ENCODE results near the gene SPDYE5. TPM values are rescaled to one million over a fixed set of nuclear protein-coding genes. Genes with fewer than 3 reads are reported as not detected.
A peak's percentile ranks its signal among the peaks of the same experiment; 100 is the strongest.

Gene SPDYE5
- polyA plus RNA-seq, 3 donors = 0.20 TPM; not detected in 2

GRCh38 chr7:75534727-75535307, 42.7 kb downstream of the SPDYE5 start:
- WGBS (ENCODE audit: insufficient coverage) = 36% methylated on average over 2 of the region's 8 CpGs
- Histone ChIP-seq H2AFZ (ENCODE audit: insufficient read depth, low read depth, low read length, poor library complexity, severe bottlenecking) (peak overlapping the region; percentile 74), H3K9me3 (replicated peaks in 1 of 2; ENCODE audit: control insufficient read depth in 1 of 2, insufficient read depth in 1 of 2, low read length in 2 of 2) (no peaks in the 10 kb centered on the region), H3K4me1 (ENCODE audit: control insufficient read depth in 1 of 2, insufficient read depth in 2 of 2, low read length in 2 of 2) (peaks cover 13 to 14% of the 10 kb centered on the region in 2 donors), H4K20me1 (ENCODE audit: insufficient read depth, low read length) (no peaks in the 10 kb centered on the region), H3K4me2 (replicated peaks; ENCODE audit: extremely low read depth, low read length, poor library complexity, severe bottlenecking) (peak overlapping the region; percentile 50), H3K27me3 (ENCODE audit: control insufficient read depth in 2 of 2, insufficient read depth in 2 of 2, low read length in 2 of 2) (no peaks in the 10 kb centered on the region), H3K9ac (ENCODE audit: insufficient read depth, low read length, poor library complexity, severe bottlenecking) (peak overlapping the region; percentile 34), H3K79me2 (ENCODE audit: insufficient read depth, low read length) (no peaks in the 10 kb centered on the region), H3K27ac (ENCODE audit: low read depth in 1 of 2, low read length in 2 of 2) (peak overlapping the region; percentile 83 to 89), H3K36me3 (replicated peaks in 1 of 2; ENCODE audit: control insufficient read depth in 1 of 2, insufficient read depth in 2 of 2, low read length in 2 of 2) (peaks cover 31 to 38% of the 10 kb centered on the region in 2 donors), H3K4me3 (replicated peaks in 1 of 3; ENCODE audit: low read depth in 2 of 3, low read length in 3 of 3) (peak overlapping the region in 1 of 3 experiments; percentile 1)
- intact Hi-C loops (cut with micrococcal nuclease) = loop anchor here in 1 of 2 donors (5.0 kb wide), 1 partner anchor 87 kb away; no protein-coding TSS in a partner anchor
- peaks cover 33 to 43% of the 10 kb centered on the region in 2 donors for H3K36me3 Mint-ChIP-seq
- peak; percentile 73 to 89 (median 84) for DNase-seq
- peaks cover 18% of the 10 kb centered on the region for H3K4me1 Mint-ChIP-seq
- no peak for TF ChIP-seq CTCF (IDR thresholded peaks at IDR 0.05)
- no peak overlapping the region for H3K4me3 Mint-ChIP-seq
- no peaks in the 10 kb centered on the region for H3K9me3 Mint-ChIP-seq
- peaks cover 0 to 3% (median 0%) of the 10 kb centered on the region in 3 donors for H3K27me3 Mint-ChIP-seq (ENCODE audit: low read depth in 3 of 3)
- peak overlapping the region; percentile 84 to 96 (median 94) for H3K27ac Mint-ChIP-seq

GRCh38 chr7:75536491-75536890, 44.4 kb downstream of the SPDYE5 start:
- Mint-ChIP-seq H3K9me3 (peaks cover 0 to 2% (median 0%) of the 10 kb centered on the region in 7 donors), H3K4me1 (peaks cover 18% of the 10 kb centered on the region), H3K36me3 (peaks cover 40 to 59% of the 10 kb centered on the region in 2 donors), H3K27me3 (ENCODE audit: low read depth in 3 of 3) (peaks cover 0 to 3% (median 0%) of the 10 kb centered on the region in 3 donors), H3K27ac (peak overlapping the region in 5 of 7 donors; percentile 11 to 95 (median 40)), H3K4me3 (no peak overlapping the region)
- H4K20me1 ChIP-seq (ENCODE audit: insufficient read depth, low read length) = no peaks in the 10 kb centered on the region
- H3K27ac ChIP-seq (ENCODE audit: low read depth in 1 of 2, low read length in 2 of 2) = peak overlapping the region in 1 of 2 donors; percentile 89
- H2AFZ ChIP-seq (ENCODE audit: insufficient read depth, low read depth, low read length, poor library complexity, severe bottlenecking) = no peak overlapping the region
- H3K27me3 ChIP-seq (ENCODE audit: control insufficient read depth in 2 of 2, insufficient read depth in 2 of 2, low read length in 2 of 2) = no peaks in the 10 kb centered on the region
- no peak overlapping the region for H3K4me3 ChIP-seq (replicated peaks in 1 of 3; ENCODE audit: low read depth in 2 of 3, low read length in 3 of 3)
- no peak overlapping the region for H3K9ac ChIP-seq (ENCODE audit: insufficient read depth, low read length, poor library complexity, severe bottlenecking)
- H3K9me3 ChIP-seq (replicated peaks in 1 of 2; ENCODE audit: control insufficient read depth in 1 of 2, insufficient read depth in 1 of 2, low read length in 2 of 2) = no peaks in the 10 kb centered on the region
- peaks cover 38 to 55% of the 10 kb centered on the region in 2 donors for H3K36me3 ChIP-seq (replicated peaks in 1 of 2; ENCODE audit: control insufficient read depth in 1 of 2, insufficient read depth in 2 of 2, low read length in 2 of 2)
- no peaks in the 10 kb centered on the region for H3K79me2 ChIP-seq (ENCODE audit: insufficient read depth, low read length)
- peaks cover 13 to 14% of the 10 kb centered on the region in 2 donors for H3K4me1 ChIP-seq (ENCODE audit: control insufficient read depth in 1 of 2, insufficient read depth in 2 of 2, low read length in 2 of 2)
- H3K4me2 ChIP-seq (replicated peaks; ENCODE audit: extremely low read depth, low read length, poor library complexity, severe bottlenecking) = no peak overlapping the region
- 100% methylated on average over 1 of the region's 4 CpGs for WGBS (ENCODE audit: insufficient coverage)
- intact Hi-C loops (cut with micrococcal nuclease) = no loop called here
- TF ChIP-seq CTCF (IDR thresholded peaks at IDR 0.05) = no peak
- DNase-seq = no peak
